Measurements from ENCODE around the gene XBP1. TPM values are rescaled to one million over a fixed set of nuclear protein-coding genes. Genes with fewer than 3 reads are reported as not detected.

XBP1 gene
- total RNA-seq, 1 donor from 2014 or later, result 65.0 TPM

DNA sequence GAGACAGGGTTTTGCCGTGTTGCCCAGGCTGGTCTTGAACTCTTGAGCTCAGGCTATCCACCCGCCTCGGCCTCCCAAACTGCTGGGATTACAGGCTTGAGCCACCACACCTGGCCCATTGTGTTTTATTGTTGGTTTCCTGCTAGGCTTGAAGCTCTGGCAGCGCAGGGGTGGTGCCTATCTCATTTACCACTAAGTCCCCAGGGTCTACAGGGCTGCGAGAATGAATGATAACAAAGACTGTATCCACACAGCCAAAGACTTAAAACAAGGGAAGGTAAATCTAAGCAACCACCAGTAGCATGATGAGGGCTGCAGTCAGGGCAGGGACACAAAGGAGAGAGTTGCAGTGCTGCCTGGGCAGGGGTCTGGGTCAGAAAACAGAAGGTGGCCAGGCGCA, 37.3 kb upstream of the XBP1 start:
- H3K36me3 Mint-ChIP-seq (ENCODE audit: low read depth), result peaks cover 3% of the 10 kb centered on the region
- H3K4me1 Mint-ChIP-seq, result peaks cover 8% of the 10 kb centered on the region
- no peak overlapping the region for H3K4me3 Mint-ChIP-seq
- TF ChIP-seq, protein P1, sequence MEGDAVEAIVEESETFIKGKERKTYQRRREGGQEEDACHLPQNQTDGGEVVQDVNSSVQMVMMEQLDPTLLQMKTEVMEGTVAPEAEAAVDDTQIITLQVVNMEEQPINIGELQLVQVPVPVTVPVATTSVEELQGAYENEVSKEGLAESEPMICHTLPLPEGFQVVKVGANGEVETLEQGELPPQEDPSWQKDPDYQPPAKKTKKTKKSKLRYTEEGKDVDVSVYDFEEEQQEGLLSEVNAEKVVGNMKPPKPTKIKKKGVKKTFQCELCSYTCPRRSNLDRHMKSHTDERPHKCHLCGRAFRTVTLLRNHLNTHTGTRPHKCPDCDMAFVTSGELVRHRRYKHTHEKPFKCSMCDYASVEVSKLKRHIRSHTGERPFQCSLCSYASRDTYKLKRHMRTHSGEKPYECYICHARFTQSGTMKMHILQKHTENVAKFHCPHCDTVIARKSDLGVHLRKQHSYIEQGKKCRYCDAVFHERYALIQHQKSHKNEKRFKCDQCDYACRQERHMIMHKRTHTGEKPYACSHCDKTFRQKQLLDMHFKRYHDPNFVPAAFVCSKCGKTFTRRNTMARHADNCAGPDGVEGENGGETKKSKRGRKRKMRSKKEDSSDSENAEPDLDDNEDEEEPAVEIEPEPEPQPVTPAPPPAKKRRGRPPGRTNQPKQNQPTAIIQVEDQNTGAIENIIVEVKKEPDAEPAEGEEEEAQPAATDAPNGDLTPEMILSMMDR (conservative IDR thresholded peaks at IDR 0.05), result no peak
- H3K9me3 Mint-ChIP-seq, result no peaks in the 10 kb centered on the region
- peak overlapping the region; percentile 43 for H3K27ac Mint-ChIP-seq (ENCODE audit: unreplicated experiment)
- DNase-seq (ENCODE audit: low read depth, low spot score), result no peak
- H3K27me3 Mint-ChIP-seq (ENCODE audit: low read depth), result no peaks in the 10 kb centered on the region

- no peaks in the 10 kb centered on the region for H3K27me3 Mint-ChIP-seq (ENCODE audit: low read depth)
- no peaks in the 10 kb centered on the region for H3K9me3 Mint-ChIP-seq
- H3K36me3 Mint-ChIP-seq (ENCODE audit: low read depth), result peaks cover 3% of the 10 kb centered on the region
- DNase-seq (ENCODE audit: low read depth, low spot score), result no peak
- TF ChIP-seq, protein P1 (conservative IDR thresholded peaks at IDR 0.05), result no peak
- peak overlapping the region; percentile 9 for H3K27ac Mint-ChIP-seq (ENCODE audit: unreplicated experiment)
- peaks cover 8% of the 10 kb centered on the region for H3K4me1 Mint-ChIP-seq
- no peak overlapping the region for H3K4me3 Mint-ChIP-seq
These were observed 35.3 kb upstream of the XBP1 start for GRCh38 chr22:28835630-28836189.

GRCh38 chr22:28833276-28833923, 33.0 kb upstream of the XBP1 start:
- no peak for DNase-seq (ENCODE audit: low read depth, low spot score)
- peaks cover 3% of the 10 kb centered on the region for H3K36me3 Mint-ChIP-seq (ENCODE audit: low read depth)
- peaks cover 5% of the 10 kb centered on the region for H3K4me1 Mint-ChIP-seq
- no peaks in the 10 kb centered on the region for H3K9me3 Mint-ChIP-seq
- H3K4me3 Mint-ChIP-seq, result no peak overlapping the region
- TF ChIP-seq, protein P1 (conservative IDR thresholded peaks at IDR 0.05), result no peak
- no peaks in the 10 kb centered on the region for H3K27me3 Mint-ChIP-seq (ENCODE audit: low read depth)
- H3K27ac Mint-ChIP-seq (ENCODE audit: unreplicated experiment), result no peak overlapping the region

DNA sequence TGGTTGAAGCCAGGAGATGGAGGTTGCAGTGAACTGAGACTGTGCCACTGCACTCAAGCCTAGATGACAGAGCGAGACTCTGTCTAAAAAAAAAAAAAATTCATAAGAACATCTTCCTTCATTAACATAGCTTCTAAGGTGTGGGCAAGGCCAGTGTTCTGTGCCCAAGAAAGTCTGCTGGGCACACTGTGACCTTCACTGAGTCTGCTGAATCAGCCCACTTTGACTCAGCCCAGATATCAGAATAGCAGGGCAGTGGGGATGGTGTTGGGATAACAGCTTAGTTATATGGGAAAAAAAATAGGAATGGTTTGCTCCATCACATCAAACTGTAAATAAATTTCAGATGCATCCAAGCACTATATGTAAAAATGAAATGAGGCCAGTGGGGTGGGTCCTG, 32.4 kb upstream of the XBP1 start:
- H3K27me3 Mint-ChIP-seq (ENCODE audit: low read depth), result no peaks in the 10 kb centered on the region
- TF ChIP-seq, protein P1 (conservative IDR thresholded peaks at IDR 0.05), result no peak
- peaks cover 5% of the 10 kb centered on the region for H3K4me1 Mint-ChIP-seq
- H3K4me3 Mint-ChIP-seq, result no peak overlapping the region
- peaks cover 3% of the 10 kb centered on the region for H3K36me3 Mint-ChIP-seq (ENCODE audit: low read depth)
- H3K9me3 Mint-ChIP-seq, result no peaks in the 10 kb centered on the region
- H3K27ac Mint-ChIP-seq (ENCODE audit: unreplicated experiment), result no peak overlapping the region
- no peak for DNase-seq (ENCODE audit: low read depth, low spot score)

DNA sequence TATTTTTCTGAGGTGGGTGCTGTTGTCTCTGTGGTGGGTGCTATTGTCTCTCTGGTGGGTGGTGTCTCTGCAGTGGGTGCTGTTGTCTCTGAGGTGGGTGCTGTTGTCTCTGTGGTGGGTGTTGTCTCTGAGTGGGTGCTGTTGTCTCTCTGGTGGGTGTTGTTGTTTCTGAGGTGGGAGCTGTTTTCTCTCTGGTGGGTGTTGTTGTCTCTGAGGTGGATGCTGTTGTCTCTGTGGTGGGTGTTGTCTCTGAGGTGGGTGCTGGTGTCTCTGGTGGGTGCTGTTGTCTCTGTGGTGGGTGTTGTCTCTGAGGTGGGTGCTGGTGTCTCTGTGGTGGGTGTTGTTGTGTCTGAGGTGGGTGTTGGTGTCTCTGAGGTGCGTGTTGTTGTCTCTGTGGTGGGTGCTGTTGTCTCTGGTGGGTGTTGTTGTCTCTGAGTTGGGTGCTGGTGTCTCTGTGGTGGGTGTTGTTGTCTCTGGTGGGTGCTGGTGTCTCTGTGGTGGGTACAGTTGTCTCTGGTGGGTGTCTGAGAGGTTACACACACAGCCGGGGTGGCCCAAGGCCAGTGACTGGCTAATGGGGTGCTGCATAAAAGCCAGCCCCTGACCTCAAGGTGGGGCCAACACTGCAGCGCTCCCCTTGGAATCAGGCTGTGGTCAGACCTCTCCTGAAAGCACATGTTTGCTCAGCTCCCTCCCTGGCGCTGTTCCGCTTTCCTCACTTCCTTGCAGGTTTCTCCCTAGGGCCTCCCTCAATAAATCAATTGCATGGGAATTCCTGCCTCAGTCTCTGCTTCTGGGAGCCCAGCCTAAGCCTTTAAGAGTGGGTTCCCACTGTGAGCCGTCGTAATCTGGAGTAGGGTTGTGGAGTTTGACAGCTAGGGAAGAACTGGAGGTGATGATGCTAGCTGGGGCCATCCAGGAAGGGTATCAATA, 31.0 kb upstream of the XBP1 start:
- no peak for DNase-seq (ENCODE audit: low read depth, low spot score)
- peak overlapping the region; percentile 59 for H3K27ac Mint-ChIP-seq (ENCODE audit: unreplicated experiment)
- no peaks in the 10 kb centered on the region for H3K9me3 Mint-ChIP-seq
- no peak overlapping the region for H3K4me3 Mint-ChIP-seq
- H3K36me3 Mint-ChIP-seq (ENCODE audit: low read depth), result peaks cover 3% of the 10 kb centered on the region
- H3K4me1 Mint-ChIP-seq, result peaks cover 5% of the 10 kb centered on the region
- no peaks in the 10 kb centered on the region for H3K27me3 Mint-ChIP-seq (ENCODE audit: low read depth)
- TF ChIP-seq, protein P1 (conservative IDR thresholded peaks at IDR 0.05), result no peak

Data from neural crest cell (in vitro differentiated cells).